HepG2 (cell line): ENCODE results near the gene RBM47. TPM values are rescaled to one million over a fixed set of nuclear protein-coding genes. Genes with fewer than 3 reads are reported as not detected.
A peak's percentile ranks its signal among the peaks of the same experiment; 100 is the strongest.

ENCODE experiments used
- BRD4 ChIP-seq: sonication (generic); formaldehyde crosslinking; IDR thresholded peaks from 2 replicates; pipeline ENCODE4 v1.4.0; 2020; ENCODE audit warnings: missing genetic modification reagents
- FOXA1 ChIP-seq, 2 experiments: fragments of 450-650 bp in 1 of 2; sonication (generic) in 1 of 2; formaldehyde crosslinking in 1 of 2; IDR thresholded peaks; 2 replicates each; pipeline versions ENCODE4 v1.4.0 to v1.6.1; 2016 to 2020; ENCODE audit warnings: missing genetic modification reagents in 1 of 2
- HHEX ChIP-seq: IDR thresholded peaks from 2 replicates; pipeline ENCODE4 v1.6.1; 2016; ENCODE audit warnings: control low read depth
- MEIS2 ChIP-seq: sonication (generic); formaldehyde crosslinking; IDR thresholded peaks from 2 replicates; pipeline ENCODE4 v1.9.0; 2021; ENCODE audit warnings: mild to moderate bottlenecking, missing genetic modification reagents
- MYNN ChIP-seq: sonication (generic); formaldehyde crosslinking; IDR thresholded peaks from 2 replicates; pipeline ENCODE4 v1.4.0; 2020; ENCODE audit warnings: mild to moderate bottlenecking, low read depth, missing genetic modification reagents
- NFE2 ChIP-seq: sonication (generic); formaldehyde crosslinking; IDR thresholded peaks from 2 replicates; pipeline ENCODE4 v1.4.0; 2020; ENCODE audit warnings: missing genetic modification reagents
- PCBP2 ChIP-seq: fragments of 200-400 bp; formaldehyde crosslinking; optimal IDR thresholded peaks from 2 replicates; pipeline ENCODE3; 2018; ENCODE audit warnings: low read length, low read depth; ENCODE audit not compliant: poor library complexity, severe bottlenecking
- RARG ChIP-seq: sonication (generic); formaldehyde crosslinking; IDR thresholded peaks from 2 replicates; pipeline ENCODE4 v1.4.0; 2020; ENCODE audit warnings: low read depth, mild to moderate bottlenecking, missing genetic modification reagents
- ZNF33A ChIP-seq: sonication (generic); formaldehyde crosslinking; IDR thresholded peaks from 2 replicates; pipeline ENCODE4 v1.5.1; 2020; ENCODE audit warnings: missing genetic modification reagents, mild to moderate bottlenecking, moderate library complexity, borderline replicate concordance
- ZSCAN20 ChIP-seq: sonication (generic); formaldehyde crosslinking; IDR thresholded peaks from 2 replicates; pipeline ENCODE4 v1.4.0; 2020; ENCODE audit warnings: missing genetic modification reagents, mild to moderate bottlenecking, borderline replicate concordance
- polyA plus RNA-seq, 8 experiments: library from polyadenylated mRNA; depleted of rRNA in 3 of 8; stranded (reverse) in 7 of 8; unstranded in 1 of 8; fragments of >200 nt; fragmentation: Illumina TruSeq in 4 of 8; extraction: Trizol in 4 of 8; gene quantifications; 2 replicates each; pipeline versions ENCODE4 v1.2.1 to v1.2.3, GENCODE V29; 2011 to 2016; ENCODE audit warnings: low read depth in 4 of 8, missing spikeins in 1 of 8, mixed read lengths in 1 of 8; ENCODE audit not compliant: insufficient read depth in 1 of 8
- total RNA-seq, 5 experiments: library from RNA; depleted of rRNA; stranded (reverse); fragments of >200 nt; fragmentation: Illumina TruSeq; extraction: Trizol; gene quantifications; 2 replicates each; pipeline ENCODE4 v1.2.3, GENCODE V29; 2016; ENCODE audit warnings: low read depth in 1 of 5
- TF ChIP-seq, protein P1 (sequence below): sonication (generic); formaldehyde crosslinking; IDR thresholded peaks from 2 replicates; pipeline ENCODE4 v1.4.0; 2020; ENCODE audit warnings: mild to moderate bottlenecking, missing genetic modification reagents
- TF ChIP-seq, protein P2 (sequence below): sonication (generic); formaldehyde crosslinking; IDR thresholded peaks from 2 replicates; pipeline ENCODE4 v1.4.0; 2020; ENCODE audit warnings: missing genetic modification reagents
- TF ChIP-seq, protein P3 (sequence below): sonication (generic); formaldehyde crosslinking; IDR thresholded peaks from 2 replicates; pipeline ENCODE4 v1.9.0; 2021; ENCODE audit warnings: missing genetic modification reagents, mild to moderate bottlenecking, borderline replicate concordance

RBM47 gene
- total and polyA plus RNA-seq, 2 of the 13 experiments (the other 11 are each of a cell fraction or from before 2014, with no cell fraction given), result 1.2 to 2.5 TPM

GRCh38 chr4:40576651-40577480 is 52.8 kb downstream of the RBM47 start (continued):
- TF ChIP-seq, protein P1, sequence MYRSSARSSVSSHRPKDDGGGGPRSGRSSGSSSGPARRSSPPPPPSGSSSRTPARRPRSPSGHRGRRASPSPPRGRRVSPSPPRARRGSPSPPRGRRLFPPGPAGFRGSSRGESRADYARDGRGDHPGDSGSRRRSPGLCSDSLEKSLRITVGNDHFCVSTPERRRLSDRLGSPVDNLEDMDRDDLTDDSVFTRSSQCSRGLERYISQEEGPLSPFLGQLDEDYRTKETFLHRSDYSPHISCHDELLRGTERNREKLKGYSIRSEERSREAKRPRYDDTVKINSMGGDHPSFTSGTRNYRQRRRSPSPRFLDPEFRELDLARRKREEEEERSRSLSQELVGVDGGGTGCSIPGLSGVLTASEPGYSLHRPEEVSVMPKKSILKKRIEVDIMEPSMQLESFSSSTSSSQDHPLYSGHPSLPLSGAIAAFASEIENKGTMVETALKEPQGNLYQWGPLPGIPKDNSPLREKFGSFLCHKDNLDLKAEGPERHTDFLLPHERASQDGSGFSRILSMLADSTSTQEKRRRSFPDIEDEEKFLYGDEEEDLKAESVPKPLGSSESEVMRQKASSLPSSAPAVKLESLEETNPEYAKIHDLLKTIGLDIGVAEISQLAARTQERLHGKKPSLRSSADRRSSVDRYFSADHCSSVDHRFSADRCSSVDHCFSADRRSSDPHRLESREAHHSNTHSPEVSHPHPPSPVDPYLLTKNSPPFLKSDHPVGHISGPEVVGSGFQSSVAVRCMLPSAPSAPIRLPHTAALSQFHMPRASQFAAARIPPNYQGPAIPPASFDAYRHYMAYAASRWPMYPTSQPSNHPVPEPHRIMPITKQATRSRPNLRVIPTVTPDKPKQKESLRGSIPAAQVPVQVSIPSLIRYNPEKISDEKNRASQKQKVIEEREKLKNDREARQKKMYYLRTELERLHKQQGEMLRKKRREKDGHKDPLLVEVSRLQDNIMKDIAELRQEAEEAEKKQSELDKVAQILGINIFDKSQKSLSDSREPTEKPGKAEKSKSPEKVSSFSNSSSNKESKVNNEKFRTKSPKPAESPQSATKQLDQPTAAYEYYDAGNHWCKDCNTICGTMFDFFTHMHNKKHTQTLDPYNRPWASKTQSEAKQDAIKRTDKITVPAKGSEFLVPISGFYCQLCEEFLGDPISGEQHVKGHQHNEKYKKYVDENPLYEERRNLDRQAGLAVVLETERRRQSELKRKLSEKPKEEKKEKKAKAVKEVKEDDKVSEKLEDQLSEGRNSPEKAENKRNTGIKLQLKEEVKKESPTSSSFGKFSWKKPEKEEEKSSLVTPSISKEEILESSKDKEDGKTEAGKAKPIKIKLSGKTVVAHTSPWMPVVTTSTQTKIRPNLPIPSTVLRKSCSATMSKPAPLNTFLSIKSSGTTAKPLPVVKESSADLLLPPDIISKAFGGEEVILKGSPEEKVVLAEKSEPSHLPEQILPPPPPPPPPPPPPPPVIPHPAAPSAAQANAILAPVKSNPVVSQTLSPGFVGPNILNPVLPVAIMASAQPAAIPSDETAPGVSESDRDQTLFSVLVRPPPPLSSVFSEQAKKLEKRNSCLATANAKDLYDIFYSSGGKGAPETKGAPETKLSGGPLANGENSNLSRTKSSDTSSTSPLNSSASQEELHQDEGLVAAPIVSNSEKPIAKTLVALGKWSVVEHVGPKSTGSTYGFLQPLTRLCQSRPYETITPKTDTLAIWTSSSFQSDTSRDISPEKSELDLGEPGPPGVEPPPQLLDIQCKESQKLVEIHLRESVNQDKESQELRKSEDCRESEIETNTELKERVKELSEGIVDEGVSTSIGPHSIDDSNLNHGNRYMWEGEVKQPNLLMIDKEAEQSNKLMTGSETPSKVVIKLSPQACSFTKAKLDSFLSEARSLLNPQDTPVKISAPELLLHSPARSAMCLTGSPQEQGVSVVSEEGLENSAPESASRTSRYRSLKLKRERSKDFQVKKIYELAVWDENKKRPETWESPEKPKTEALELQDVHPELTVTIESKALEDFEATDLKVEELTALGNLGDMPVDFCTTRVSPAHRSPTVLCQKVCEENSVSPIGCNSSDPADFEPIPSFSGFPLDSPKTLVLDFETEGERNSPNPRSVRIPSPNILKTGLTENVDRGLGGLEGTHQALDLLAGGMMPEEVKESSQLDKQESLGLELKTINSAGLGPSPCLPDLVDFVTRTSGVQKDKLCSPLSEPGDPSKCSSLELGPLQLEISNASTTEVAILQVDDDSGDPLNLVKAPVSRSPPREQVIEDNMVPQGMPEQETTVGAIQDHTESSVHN, result no peak
- TF ChIP-seq MYNN, result no peak
- TF ChIP-seq NFE2, result no peak; the same call in 1 of the 2 replicates
- TF ChIP-seq BRD4 (CRISPR knock-in tag), result peak; percentile 33; the same call in 1 of the 2 replicates
- no peak for TF ChIP-seq PCBP2
- TF ChIP-seq ZNF33A (CRISPR knock-in tag), result no peak
- TF ChIP-seq, protein P2, sequence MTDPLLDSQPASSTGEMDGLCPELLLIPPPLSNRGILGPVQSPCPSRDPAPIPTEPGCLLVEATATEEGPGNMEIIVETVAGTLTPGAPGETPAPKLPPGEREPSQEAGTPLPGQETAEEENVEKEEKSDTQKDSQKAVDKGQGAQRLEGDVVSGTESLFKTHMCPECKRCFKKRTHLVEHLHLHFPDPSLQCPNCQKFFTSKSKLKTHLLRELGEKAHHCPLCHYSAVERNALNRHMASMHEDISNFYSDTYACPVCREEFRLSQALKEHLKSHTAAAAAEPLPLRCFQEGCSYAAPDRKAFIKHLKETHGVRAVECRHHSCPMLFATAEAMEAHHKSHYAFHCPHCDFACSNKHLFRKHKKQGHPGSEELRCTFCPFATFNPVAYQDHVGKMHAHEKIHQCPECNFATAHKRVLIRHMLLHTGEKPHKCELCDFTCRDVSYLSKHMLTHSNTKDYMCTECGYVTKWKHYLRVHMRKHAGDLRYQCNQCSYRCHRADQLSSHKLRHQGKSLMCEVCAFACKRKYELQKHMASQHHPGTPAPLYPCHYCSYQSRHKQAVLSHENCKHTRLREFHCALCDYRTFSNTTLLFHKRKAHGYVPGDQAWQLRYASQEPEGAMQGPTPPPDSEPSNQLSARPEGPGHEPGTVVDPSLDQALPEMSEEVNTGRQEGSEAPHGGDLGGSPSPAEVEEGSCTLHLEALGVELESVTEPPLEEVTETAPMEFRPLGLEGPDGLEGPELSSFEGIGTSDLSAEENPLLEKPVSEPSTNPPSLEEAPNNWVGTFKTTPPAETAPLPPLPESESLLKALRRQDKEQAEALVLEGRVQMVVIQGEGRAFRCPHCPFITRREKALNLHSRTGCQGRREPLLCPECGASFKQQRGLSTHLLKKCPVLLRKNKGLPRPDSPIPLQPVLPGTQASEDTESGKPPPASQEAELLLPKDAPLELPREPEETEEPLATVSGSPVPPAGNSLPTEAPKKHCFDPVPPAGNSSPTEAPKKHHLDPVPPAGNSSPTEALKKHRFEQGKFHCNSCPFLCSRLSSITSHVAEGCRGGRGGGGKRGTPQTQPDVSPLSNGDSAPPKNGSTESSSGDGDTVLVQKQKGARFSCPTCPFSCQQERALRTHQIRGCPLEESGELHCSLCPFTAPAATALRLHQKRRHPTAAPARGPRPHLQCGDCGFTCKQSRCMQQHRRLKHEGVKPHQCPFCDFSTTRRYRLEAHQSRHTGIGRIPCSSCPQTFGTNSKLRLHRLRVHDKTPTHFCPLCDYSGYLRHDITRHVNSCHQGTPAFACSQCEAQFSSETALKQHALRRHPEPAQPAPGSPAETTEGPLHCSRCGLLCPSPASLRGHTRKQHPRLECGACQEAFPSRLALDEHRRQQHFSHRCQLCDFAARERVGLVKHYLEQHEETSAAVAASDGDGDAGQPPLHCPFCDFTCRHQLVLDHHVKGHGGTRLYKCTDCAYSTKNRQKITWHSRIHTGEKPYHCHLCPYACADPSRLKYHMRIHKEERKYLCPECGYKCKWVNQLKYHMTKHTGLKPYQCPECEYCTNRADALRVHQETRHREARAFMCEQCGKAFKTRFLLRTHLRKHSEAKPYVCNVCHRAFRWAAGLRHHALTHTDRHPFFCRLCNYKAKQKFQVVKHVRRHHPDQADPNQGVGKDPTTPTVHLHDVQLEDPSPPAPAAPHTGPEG, result no peak
- TF ChIP-seq, protein P3, sequence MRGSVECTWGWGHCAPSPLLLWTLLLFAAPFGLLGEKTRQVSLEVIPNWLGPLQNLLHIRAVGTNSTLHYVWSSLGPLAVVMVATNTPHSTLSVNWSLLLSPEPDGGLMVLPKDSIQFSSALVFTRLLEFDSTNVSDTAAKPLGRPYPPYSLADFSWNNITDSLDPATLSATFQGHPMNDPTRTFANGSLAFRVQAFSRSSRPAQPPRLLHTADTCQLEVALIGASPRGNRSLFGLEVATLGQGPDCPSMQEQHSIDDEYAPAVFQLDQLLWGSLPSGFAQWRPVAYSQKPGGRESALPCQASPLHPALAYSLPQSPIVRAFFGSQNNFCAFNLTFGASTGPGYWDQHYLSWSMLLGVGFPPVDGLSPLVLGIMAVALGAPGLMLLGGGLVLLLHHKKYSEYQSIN, result 0 out of 2 replicates have a peak, but pooled peaks have one; percentile 35
- TF ChIP-seq HHEX, result 0 out of 2 replicates have a peak, but pooled peaks have one; percentile 41
- no peak for TF ChIP-seq RARG (CRISPR knock-in tag)
- no peak for TF ChIP-seq ZSCAN20 (CRISPR knock-in tag)
- 0 out of 2 replicates have a peak, but pooled peaks have one; percentile 25 for TF ChIP-seq MEIS2
- no peak for TF ChIP-seq FOXA1 (IDR thresholded peaks at IDR 0.05)
- peak; percentile 74 for TF ChIP-seq FOXA1 (CRISPR knock-in tag; IDR thresholded peaks at IDR 0.05)
